GM23338 (cell line): Measurements from ENCODE around the gene KICS2. TPM values are rescaled to one million over a fixed set of nuclear protein-coding genes. Genes with fewer than 3 reads are reported as not detected.

Source experiments
- ATAC-seq: fragments of 200-7000 bp; cut with Tn5 transposase; 3 replicates; pipeline ENCODE4 v1.9.1; 2020
- DNase-seq: peaks from one replicate; pipeline ENCODE4 v3.0.0-alpha.2; 2015; ENCODE audit warnings: low spot score
- H2AFZ ChIP-seq: fragments of 200-600 bp; sonication (generic); 2 replicates; pipeline ENCODE4 v1.8.0; 2016; ENCODE audit warnings: antibody characterized with exemption, mild to moderate bottlenecking, moderate library complexity
- H3F3A ChIP-seq: fragments of 200-600 bp; sonication (generic); replicated peaks from 2 replicates; pipeline ENCODE4 v1.8.0; 2017; ENCODE audit warnings: antibody characterized with exemption, mixed run types, low read depth
- H3K27ac ChIP-seq: fragments of 200-600 bp; sonication (generic); 2 replicates; pipeline ENCODE4 v1.6.1; 2016; ENCODE audit warnings: low read depth
- H3K27me3 ChIP-seq: fragments of 200-600 bp; sonication (generic); 2 replicates; pipeline ENCODE4 v1.8.0; 2016; ENCODE audit warnings: mild to moderate bottlenecking, mixed run types, moderate library complexity; ENCODE audit not compliant: insufficient read depth
- H3K36me3 ChIP-seq: fragments of 200-600 bp; sonication (generic); 2 replicates; pipeline ENCODE4 v1.8.0; 2016; ENCODE audit warnings: mild to moderate bottlenecking; ENCODE audit not compliant: insufficient read depth
- H3K4me1 ChIP-seq: fragments of 200-600 bp; sonication (generic); 2 replicates; pipeline ENCODE4 v1.8.0; 2016; ENCODE audit warnings: mild to moderate bottlenecking, moderate library complexity; ENCODE audit not compliant: insufficient read depth
- H3K4me2 ChIP-seq: fragments of 200-600 bp; sonication (generic); 2 replicates; pipeline ENCODE4 v1.7.1; 2017; ENCODE audit warnings: mixed run types
- H3K4me3 ChIP-seq: fragments of 200-600 bp; sonication (generic); 2 replicates; pipeline ENCODE4 v1.6.1; 2016; ENCODE audit warnings: mixed run types
- H3K79me2 ChIP-seq: fragments of 200-600 bp; sonication (generic); replicated peaks from 2 replicates; pipeline ENCODE4 v1.8.0; 2017; ENCODE audit warnings: mild to moderate bottlenecking; ENCODE audit not compliant: insufficient read depth
- H3K9me2 ChIP-seq: fragments of 200-600 bp; sonication (generic); 2 replicates; pipeline ENCODE4 v1.8.0; 2017; ENCODE audit not compliant: insufficient read depth
- H4K20me1 ChIP-seq: fragments of 200-600 bp; sonication (generic); replicated peaks from 2 replicates; pipeline ENCODE4 v1.8.0; 2017; ENCODE audit warnings: mild to moderate bottlenecking; ENCODE audit not compliant: insufficient read depth
- H3K27ac Mint-ChIP-seq: 2 replicates; pipeline ENCODE4 v1.8.0; 2020; ENCODE audit warnings: inconsistent platforms, mild to moderate bottlenecking, moderate library complexity, mixed read lengths
- H3K27me3 Mint-ChIP-seq: 3 replicates; pipeline ENCODE4 v1.8.0; 2022; ENCODE audit warnings: low read depth, mild to moderate bottlenecking, moderate library complexity, mixed read lengths, inconsistent platforms; ENCODE audit not compliant: insufficient read depth, poor library complexity
- H3K36me3 Mint-ChIP-seq: 3 replicates; pipeline ENCODE4 v1.8.0; 2021; ENCODE audit warnings: low read depth, mild to moderate bottlenecking, inconsistent platforms, moderate library complexity, mixed read lengths
- H3K4me1 Mint-ChIP-seq: 3 replicates; pipeline ENCODE4 v1.8.0; 2020; ENCODE audit warnings: mild to moderate bottlenecking, inconsistent platforms, mixed read lengths
- H3K4me3 Mint-ChIP-seq: 3 replicates; pipeline ENCODE4 v1.8.0; 2021; ENCODE audit warnings: moderate library complexity, mild to moderate bottlenecking, inconsistent platforms, mixed read lengths
- H3K9me3 Mint-ChIP-seq: 3 replicates; pipeline ENCODE4 v1.8.0; 2020; ENCODE audit warnings: moderate library complexity, mild to moderate bottlenecking, inconsistent platforms, mixed read lengths
- CREB1 ChIP-seq: fragments of 250-450 bp; sonication (Bioruptor Pico); IDR thresholded peaks from 2 replicates; pipeline ENCODE4 v1.5.0; 2020; ENCODE audit warnings: low read depth, mild to moderate bottlenecking, moderate library complexity
- EZH2 ChIP-seq: fragments of 200-600 bp; sonication (generic); IDR thresholded peaks from one replicate; pipeline ENCODE4 v1.8.0; 2017; ENCODE audit warnings: antibody characterized with exemption, mild to moderate bottlenecking, low read depth; ENCODE audit not compliant: unreplicated experiment
- EZH2phosphoT487 ChIP-seq: fragments of 200-600 bp; sonication (generic); IDR thresholded peaks from one replicate; pipeline ENCODE4 v1.8.1; 2018; ENCODE audit warnings: antibody characterized with exemption; ENCODE audit not compliant: unreplicated experiment
- JUNB ChIP-seq: IDR thresholded peaks from one replicate; pipeline ENCODE4 v1.6.1; 2016; ENCODE audit warnings: antibody characterized with exemption; ENCODE audit not compliant: unreplicated experiment
- NANOG ChIP-seq: IDR thresholded peaks from 2 replicates; pipeline ENCODE4 v1.6.1; 2016; ENCODE audit warnings: antibody characterized with exemption, borderline replicate concordance
- POLR2AphosphoS5 ChIP-seq: IDR thresholded peaks from 2 replicates; pipeline ENCODE4 v1.6.1; 2016; ENCODE audit warnings: antibody characterized with exemption, low read depth
- STAT1 ChIP-seq: IDR thresholded peaks from one replicate; pipeline ENCODE4 v1.6.1; 2016; ENCODE audit warnings: antibody characterized with exemption; ENCODE audit not compliant: unreplicated experiment
- ZNF114 ChIP-seq: fragments of 250-450 bp; sonication (Bioruptor Pico); IDR thresholded peaks from 2 replicates; pipeline ENCODE4 v1.5.0; 2020; ENCODE audit warnings: mild to moderate bottlenecking, moderate library complexity
- ZNF331 ChIP-seq: fragments of 250-450 bp; sonication (Bioruptor Pico); IDR thresholded peaks from 2 replicates; pipeline ENCODE4 v1.5.0; 2020; ENCODE audit warnings: low read depth, mild to moderate bottlenecking, moderate library complexity
- polyA plus RNA-seq: library from polyadenylated mRNA; unstranded; fragments of >200 nt; fragmentation: Nextera tagmentation; extraction: Ambion mirVana; gene quantifications from 2 replicates; pipeline ENCODE4 v1.2.1, GENCODE V29; 2016
- total RNA-seq: library from RNA; depleted of rRNA; stranded (reverse); fragments of >200 nt; shearing (Covaris generic); gene quantifications from 2 replicates; pipeline ENCODE4 v1.2.3, GENCODE V29; 2014
- TF ChIP-seq, protein P1 (sequence below): IDR thresholded peaks from 2 replicates; pipeline ENCODE4 v1.6.1; 2016; ENCODE audit warnings: antibody characterized with exemption
- TF ChIP-seq, protein P2 (sequence below), 2 experiments: fragments of 200-600 bp in 1 of 2; sonication (generic) in 1 of 2; conservative IDR thresholded peaks; 2 replicates each; pipeline versions ENCODE4 v1.5.1 to v1.6.1; 2016 to 2017; ENCODE audit warnings: antibody characterized with exemption in 2 of 2, low read depth in 2 of 2, mild to moderate bottlenecking in 2 of 2, moderate library complexity in 1 of 2
- TF ChIP-seq, protein P3 (sequence below): fragments of 250-450 bp; sonication (Bioruptor Pico); IDR thresholded peaks from 2 replicates; pipeline ENCODE4 v1.5.0; 2020; ENCODE audit warnings: mild to moderate bottlenecking, moderate library complexity
- TF ChIP-seq, protein P4 (sequence below): IDR thresholded peaks from one replicate; pipeline ENCODE4 v1.6.1; 2018; ENCODE audit warnings: antibody characterized with exemption; ENCODE audit not compliant: unreplicated experiment

KICS2 gene
- total and polyA plus RNA-seq, 2 experiments from 2014 or later: 7.6 to 10.5 TPM

DNA sequence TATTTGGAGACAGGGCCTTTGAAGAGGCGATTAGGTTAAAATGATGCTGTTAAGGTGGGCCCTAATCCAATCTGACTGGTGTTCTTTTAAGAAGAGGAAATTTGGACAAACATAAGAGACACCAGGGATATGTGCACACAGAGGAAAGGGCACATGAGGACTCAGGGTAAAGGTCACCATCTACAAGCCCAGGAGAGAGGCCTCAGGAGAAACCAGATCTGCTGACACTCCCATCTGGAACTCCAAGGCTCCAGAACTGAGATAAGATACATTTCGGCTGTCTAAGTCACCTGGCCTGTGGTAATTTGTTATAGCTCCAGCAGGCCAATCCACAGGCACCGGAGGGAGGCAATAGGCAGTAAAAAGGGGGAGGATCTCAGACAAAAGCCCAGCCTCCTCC is 48.6 kb downstream of the KICS2 start:
- no peak for TF ChIP-seq STAT1
- TF ChIP-seq EZH2phosphoT487: no peak
- no peak for TF ChIP-seq EZH2
- no peak for TF ChIP-seq NANOG
- TF ChIP-seq, protein P1, sequence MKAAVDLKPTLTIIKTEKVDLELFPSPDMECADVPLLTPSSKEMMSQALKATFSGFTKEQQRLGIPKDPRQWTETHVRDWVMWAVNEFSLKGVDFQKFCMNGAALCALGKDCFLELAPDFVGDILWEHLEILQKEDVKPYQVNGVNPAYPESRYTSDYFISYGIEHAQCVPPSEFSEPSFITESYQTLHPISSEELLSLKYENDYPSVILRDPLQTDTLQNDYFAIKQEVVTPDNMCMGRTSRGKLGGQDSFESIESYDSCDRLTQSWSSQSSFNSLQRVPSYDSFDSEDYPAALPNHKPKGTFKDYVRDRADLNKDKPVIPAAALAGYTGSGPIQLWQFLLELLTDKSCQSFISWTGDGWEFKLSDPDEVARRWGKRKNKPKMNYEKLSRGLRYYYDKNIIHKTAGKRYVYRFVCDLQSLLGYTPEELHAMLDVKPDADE: no peak
- TF ChIP-seq POLR2AphosphoS5: no peak
- TF ChIP-seq, protein P2, sequence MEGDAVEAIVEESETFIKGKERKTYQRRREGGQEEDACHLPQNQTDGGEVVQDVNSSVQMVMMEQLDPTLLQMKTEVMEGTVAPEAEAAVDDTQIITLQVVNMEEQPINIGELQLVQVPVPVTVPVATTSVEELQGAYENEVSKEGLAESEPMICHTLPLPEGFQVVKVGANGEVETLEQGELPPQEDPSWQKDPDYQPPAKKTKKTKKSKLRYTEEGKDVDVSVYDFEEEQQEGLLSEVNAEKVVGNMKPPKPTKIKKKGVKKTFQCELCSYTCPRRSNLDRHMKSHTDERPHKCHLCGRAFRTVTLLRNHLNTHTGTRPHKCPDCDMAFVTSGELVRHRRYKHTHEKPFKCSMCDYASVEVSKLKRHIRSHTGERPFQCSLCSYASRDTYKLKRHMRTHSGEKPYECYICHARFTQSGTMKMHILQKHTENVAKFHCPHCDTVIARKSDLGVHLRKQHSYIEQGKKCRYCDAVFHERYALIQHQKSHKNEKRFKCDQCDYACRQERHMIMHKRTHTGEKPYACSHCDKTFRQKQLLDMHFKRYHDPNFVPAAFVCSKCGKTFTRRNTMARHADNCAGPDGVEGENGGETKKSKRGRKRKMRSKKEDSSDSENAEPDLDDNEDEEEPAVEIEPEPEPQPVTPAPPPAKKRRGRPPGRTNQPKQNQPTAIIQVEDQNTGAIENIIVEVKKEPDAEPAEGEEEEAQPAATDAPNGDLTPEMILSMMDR (conservative IDR thresholded peaks at IDR 0.05; ENCODE audit: low read depth in 2 of 2): no peak
- TF ChIP-seq CREB1 (CRISPR knock-in tag): no peak
- no peak for TF ChIP-seq JUNB
- TF ChIP-seq, protein P3, sequence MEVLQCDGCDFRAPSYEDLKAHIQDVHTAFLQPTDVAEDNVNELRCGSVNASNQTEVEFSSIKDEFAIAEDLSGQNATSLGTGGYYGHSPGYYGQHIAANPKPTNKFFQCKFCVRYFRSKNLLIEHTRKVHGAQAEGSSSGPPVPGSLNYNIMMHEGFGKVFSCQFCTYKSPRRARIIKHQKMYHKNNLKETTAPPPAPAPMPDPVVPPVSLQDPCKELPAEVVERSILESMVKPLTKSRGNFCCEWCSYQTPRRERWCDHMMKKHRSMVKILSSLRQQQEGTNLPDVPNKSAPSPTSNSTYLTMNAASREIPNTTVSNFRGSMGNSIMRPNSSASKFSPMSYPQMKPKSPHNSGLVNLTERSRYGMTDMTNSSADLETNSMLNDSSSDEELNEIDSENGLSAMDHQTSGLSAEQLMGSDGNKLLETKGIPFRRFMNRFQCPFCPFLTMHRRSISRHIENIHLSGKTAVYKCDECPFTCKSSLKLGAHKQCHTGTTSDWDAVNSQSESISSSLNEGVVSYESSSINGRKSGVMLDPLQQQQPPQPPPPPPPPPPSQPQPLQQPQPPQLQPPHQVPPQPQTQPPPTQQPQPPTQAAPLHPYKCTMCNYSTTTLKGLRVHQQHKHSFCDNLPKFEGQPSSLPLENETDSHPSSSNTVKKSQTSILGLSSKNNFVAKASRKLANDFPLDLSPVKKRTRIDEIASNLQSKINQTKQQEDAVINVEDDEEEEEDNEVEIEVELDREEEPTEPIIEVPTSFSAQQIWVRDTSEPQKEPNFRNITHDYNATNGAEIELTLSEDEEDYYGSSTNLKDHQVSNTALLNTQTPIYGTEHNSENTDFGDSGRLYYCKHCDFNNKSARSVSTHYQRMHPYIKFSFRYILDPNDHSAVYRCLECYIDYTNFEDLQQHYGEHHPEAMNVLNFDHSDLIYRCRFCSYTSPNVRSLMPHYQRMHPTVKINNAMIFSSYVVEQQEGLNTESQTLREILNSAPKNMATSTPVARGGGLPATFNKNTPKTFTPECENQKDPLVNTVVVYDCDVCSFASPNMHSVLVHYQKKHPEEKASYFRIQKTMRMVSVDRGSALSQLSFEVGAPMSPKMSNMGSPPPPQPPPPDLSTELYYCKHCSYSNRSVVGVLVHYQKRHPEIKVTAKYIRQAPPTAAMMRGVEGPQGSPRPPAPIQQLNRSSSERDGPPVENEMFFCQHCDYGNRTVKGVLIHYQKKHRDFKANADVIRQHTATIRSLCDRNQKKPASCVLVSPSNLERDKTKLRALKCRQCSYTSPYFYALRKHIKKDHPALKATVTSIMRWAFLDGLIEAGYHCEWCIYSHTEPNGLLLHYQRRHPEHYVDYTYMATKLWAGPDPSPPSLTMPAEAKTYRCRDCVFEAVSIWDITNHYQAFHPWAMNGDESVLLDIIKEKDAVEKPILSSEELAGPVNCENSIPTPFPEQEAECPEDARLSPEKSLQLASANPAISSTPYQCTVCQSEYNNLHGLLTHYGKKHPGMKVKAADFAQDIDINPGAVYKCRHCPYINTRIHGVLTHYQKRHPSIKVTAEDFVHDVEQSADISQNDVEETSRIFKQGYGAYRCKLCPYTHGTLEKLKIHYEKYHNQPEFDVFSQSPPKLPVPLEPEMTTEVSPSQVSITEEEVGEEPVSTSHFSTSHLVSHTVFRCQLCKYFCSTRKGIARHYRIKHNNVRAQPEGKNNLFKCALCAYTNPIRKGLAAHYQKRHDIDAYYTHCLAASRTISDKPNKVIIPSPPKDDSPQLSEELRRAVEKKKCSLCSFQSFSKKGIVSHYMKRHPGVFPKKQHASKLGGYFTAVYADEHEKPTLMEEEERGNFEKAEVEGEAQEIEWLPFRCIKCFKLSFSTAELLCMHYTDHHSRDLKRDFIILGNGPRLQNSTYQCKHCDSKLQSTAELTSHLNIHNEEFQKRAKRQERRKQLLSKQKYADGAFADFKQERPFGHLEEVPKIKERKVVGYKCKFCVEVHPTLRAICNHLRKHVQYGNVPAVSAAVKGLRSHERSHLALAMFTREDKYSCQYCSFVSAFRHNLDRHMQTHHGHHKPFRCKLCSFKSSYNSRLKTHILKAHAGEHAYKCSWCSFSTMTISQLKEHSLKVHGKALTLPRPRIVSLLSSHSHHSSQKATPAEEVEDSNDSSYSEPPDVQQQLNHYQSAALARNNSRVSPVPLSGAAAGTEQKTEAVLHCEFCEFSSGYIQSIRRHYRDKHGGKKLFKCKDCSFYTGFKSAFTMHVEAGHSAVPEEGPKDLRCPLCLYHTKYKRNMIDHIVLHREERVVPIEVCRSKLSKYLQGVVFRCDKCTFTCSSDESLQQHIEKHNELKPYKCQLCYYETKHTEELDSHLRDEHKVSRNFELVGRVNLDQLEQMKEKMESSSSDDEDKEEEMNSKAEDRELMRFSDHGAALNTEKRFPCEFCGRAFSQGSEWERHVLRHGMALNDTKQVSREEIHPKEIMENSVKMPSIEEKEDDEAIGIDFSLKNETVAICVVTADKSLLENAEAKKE (CRISPR knock-in tag): no peak
- TF ChIP-seq ZNF331 (CRISPR knock-in tag): no peak
- TF ChIP-seq ZNF114 (CRISPR knock-in tag): no peak
- TF ChIP-seq, protein P4, sequence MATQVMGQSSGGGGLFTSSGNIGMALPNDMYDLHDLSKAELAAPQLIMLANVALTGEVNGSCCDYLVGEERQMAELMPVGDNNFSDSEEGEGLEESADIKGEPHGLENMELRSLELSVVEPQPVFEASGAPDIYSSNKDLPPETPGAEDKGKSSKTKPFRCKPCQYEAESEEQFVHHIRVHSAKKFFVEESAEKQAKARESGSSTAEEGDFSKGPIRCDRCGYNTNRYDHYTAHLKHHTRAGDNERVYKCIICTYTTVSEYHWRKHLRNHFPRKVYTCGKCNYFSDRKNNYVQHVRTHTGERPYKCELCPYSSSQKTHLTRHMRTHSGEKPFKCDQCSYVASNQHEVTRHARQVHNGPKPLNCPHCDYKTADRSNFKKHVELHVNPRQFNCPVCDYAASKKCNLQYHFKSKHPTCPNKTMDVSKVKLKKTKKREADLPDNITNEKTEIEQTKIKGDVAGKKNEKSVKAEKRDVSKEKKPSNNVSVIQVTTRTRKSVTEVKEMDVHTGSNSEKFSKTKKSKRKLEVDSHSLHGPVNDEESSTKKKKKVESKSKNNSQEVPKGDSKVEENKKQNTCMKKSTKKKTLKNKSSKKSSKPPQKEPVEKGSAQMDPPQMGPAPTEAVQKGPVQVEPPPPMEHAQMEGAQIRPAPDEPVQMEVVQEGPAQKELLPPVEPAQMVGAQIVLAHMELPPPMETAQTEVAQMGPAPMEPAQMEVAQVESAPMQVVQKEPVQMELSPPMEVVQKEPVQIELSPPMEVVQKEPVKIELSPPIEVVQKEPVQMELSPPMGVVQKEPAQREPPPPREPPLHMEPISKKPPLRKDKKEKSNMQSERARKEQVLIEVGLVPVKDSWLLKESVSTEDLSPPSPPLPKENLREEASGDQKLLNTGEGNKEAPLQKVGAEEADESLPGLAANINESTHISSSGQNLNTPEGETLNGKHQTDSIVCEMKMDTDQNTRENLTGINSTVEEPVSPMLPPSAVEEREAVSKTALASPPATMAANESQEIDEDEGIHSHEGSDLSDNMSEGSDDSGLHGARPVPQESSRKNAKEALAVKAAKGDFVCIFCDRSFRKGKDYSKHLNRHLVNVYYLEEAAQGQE: no peak
- ATAC-seq (no peak), DNase-seq (no peak)
- H3K27me3 ChIP-seq: no peaks in the 10 kb centered on the region
- H3K4me1 ChIP-seq: peaks cover 27% of the 10 kb centered on the region
- Mint-ChIP-seq H3K27ac (no peak overlapping the region), H3K9me3 (no peaks in the 10 kb centered on the region), H3K4me3 (no peak overlapping the region), H3K4me1 (peaks cover 25% of the 10 kb centered on the region), H3K27me3 (peaks cover 5% of the 10 kb centered on the region), H3K36me3 (no peaks in the 10 kb centered on the region)
- H3K4me2 ChIP-seq: no peak overlapping the region
- H3K4me3 ChIP-seq: no peak overlapping the region
- no peak overlapping the region for H3K27ac ChIP-seq
- no peaks in the 10 kb centered on the region for H3K79me2 ChIP-seq
- no peaks in the 10 kb centered on the region for H3F3A ChIP-seq
- no peaks in the 10 kb centered on the region for H3K36me3 ChIP-seq
- peaks cover 4% of the 10 kb centered on the region; the same call in 1 of the 2 replicates for H3K9me2 ChIP-seq
- H2AFZ ChIP-seq: 0 out of 2 replicates have a peak overlapping the region, but pooled peaks have one; percentile 21
- no peaks in the 10 kb centered on the region for H4K20me1 ChIP-seq
